Retinal pigment epithelial cell (primary cell): ENCODE measurements around the gene IL18R1.

Experiments
- DNase-seq: peaks from one replicate; pipeline ENCODE4 v3.0.0-alpha.2; 2010; ENCODE audit warnings: low read depth
- H3K4me3 ChIP-seq: 2 replicates; pipeline ENCODE4 v1.5.1; 2011; ENCODE audit warnings: mild to moderate bottlenecking, low read length, control low read depth, moderate library complexity
- CTCF ChIP-seq: conservative IDR thresholded peaks from 2 replicates; pipeline ENCODE4 v1.5.1; 2011; ENCODE audit warnings: low read depth, low read length, control low read depth, inconsistent platforms

The IL18R1 gene

GRCh38 chr2:102335871-102336366 lies 19.7 kb upstream of the IL18R1 start:
- no peak for DNase-seq
- H3K4me3 ChIP-seq, result no peak overlapping the region
- no peak for TF ChIP-seq CTCF

- no peak for DNase-seq
- no peak overlapping the region for H3K4me3 ChIP-seq
- TF ChIP-seq CTCF, result no peak
Observed at GRCh38 chr2:102336502-102336945, 19.1 kb upstream of the IL18R1 start.

- TF ChIP-seq CTCF, result no peak
- no peak for DNase-seq
- H3K4me3 ChIP-seq, result no peak overlapping the region
Observed at GRCh38 chr2:102337012-102337411, 18.6 kb upstream of the IL18R1 start.

GRCh38 chr2:102337481-102338386 lies 17.9 kb upstream of the IL18R1 start:
- DNase-seq, result no peak
- TF ChIP-seq CTCF, result no peak
- no peak overlapping the region for H3K4me3 ChIP-seq

- no peak for DNase-seq
- no peak overlapping the region for H3K4me3 ChIP-seq
- TF ChIP-seq CTCF, result no peak
Observed at GRCh38 chr2:102340778-102341177, 14.8 kb upstream of the IL18R1 start.

- TF ChIP-seq CTCF, result no peak
- no peak for DNase-seq
- H3K4me3 ChIP-seq, result no peak overlapping the region
Observed at GRCh38 chr2:102342888-102343287, 12.7 kb upstream of the IL18R1 start.

GRCh38 chr2:102344397-102344796 lies 11.2 kb upstream of the IL18R1 start:
- DNase-seq, result no peak
- no peak overlapping the region for H3K4me3 ChIP-seq
- no peak for TF ChIP-seq CTCF
